Body of pancreas (tissue), 4 donors: ENCODE results near the gene PSMD13.

Experiments
- CTCF ChIP-seq, 7 experiments: fragments of 450-650 bp in 4 of 7; fragments of 200-600 bp in 3 of 7; sonication (generic) in 3 of 7; IDR thresholded peaks; one replicate each; pipeline ENCODE4 v1.5.1; 2016 to 2019; ENCODE audit warnings: antibody characterized with exemption in 7 of 7
- POLR2A ChIP-seq, 3 donors: fragments of 450-650 bp; IDR thresholded peaks; one replicate each; pipeline ENCODE4 v1.6.1; 2016; ENCODE audit warnings: antibody characterized with exemption in 3 of 3, mild to moderate bottlenecking in 2 of 3

- no peak for TF ChIP-seq POLR2A (IDR thresholded peaks at IDR 0.05)
- TF ChIP-seq CTCF (IDR thresholded peaks at IDR 0.05) = no peak
Observed at GRCh38 chr11:261624-262023, 24.8 kb downstream of the PSMD13 start.
